HepG2 (cell line): Measurements from ENCODE around the gene CLDN19. TPM values are rescaled to one million over a fixed set of nuclear protein-coding genes. Genes with fewer than 3 reads are reported as not detected.

Experiments
- ATAC-seq: fragments of 200-7000 bp; cut with Tn5 transposase; 3 replicates; pipeline ENCODE4 v1.9.1; 2020; ENCODE audit warnings: mild to moderate bottlenecking, moderate library complexity
- BruUV-seq: library from RNA; stranded (reverse); fragments of 400-500 nt; replicated peaks from 2 replicates; lab custom pipeline; 2021; lab: Mats Ljungman, UMichigan
- CTCF ChIA-PET: fragments of 300-600 bp; formaldehyde crosslinking; extraction: SDS; loops from one replicate; lab custom pipeline; 2021; ENCODE audit warnings: low total read pairs, inconsistent platforms, low intra/inter-chr PET ratio; lab: Yijun Ruan, JAX
- POLR2A ChIA-PET: fragments of 350-600 bp; sonication (Branson Sonifier 250); formaldehyde crosslinking; loops from one replicate; lab custom pipeline; 2020; ENCODE audit warnings: antibody characterized with exemption, inconsistent platforms; lab: Yijun Ruan, JAX
- DNase-seq: peaks from one replicate; pipeline ENCODE4 v3.0.0-alpha.2; 2015; ENCODE audit warnings: low spot score
- FAIRE-seq: peaks from 3 replicates; lab custom pipeline; 2011; peaks lifted over from hg19 to GRCh38; lab: Jason Lieb, UNC
- H2AFZ ChIP-seq: one replicate; pipeline ENCODE4 v1.6.1; 2011; ENCODE audit warnings: low read length, inconsistent platforms
- H3K27ac ChIP-seq: fragments of 300-600 bp; 3 replicates; pipeline ENCODE4 v1.8.0; 2011; ENCODE audit warnings: mixed run types, mild to moderate bottlenecking, mixed read lengths, low read length, inconsistent platforms; ENCODE audit not compliant: insufficient read depth; ENCODE audit errors: extremely low read length
- H3K27me3 ChIP-seq, 2 experiments: fragments of 200-600 bp in 1 of 2; 2 replicates in 1 of 2; 3 replicates in 1 of 2; pipeline versions ENCODE4 v1.6.0 to v1.8.0; 2011; ENCODE audit warnings: low read length in 2 of 2, mild to moderate bottlenecking in 2 of 2, moderate library complexity in 2 of 2, inconsistent platforms in 1 of 2; ENCODE audit not compliant: insufficient read depth in 2 of 2, control insufficient read depth in 1 of 2
- H3K36me3 ChIP-seq, 2 experiments: fragments of 200-600 bp in 1 of 2; replicated peaks in 1 of 2; 2 replicates in 1 of 2; 3 replicates in 1 of 2; pipeline versions ENCODE4 v1.5.1 to v1.8.0; 2011; ENCODE audit warnings: low read length in 2 of 2, inconsistent platforms in 1 of 2; ENCODE audit not compliant: insufficient read depth in 2 of 2, control insufficient read depth in 1 of 2
- H3K4me1 ChIP-seq: 2 replicates; pipeline ENCODE4 v1.5.1; 2012; ENCODE audit warnings: low read length, inconsistent platforms; ENCODE audit not compliant: insufficient read depth
- H3K4me2 ChIP-seq: 2 replicates; pipeline ENCODE4 v1.6.0; 2011; ENCODE audit warnings: low read depth, low read length, inconsistent platforms
- H3K4me3 ChIP-seq, 3 experiments: fragments of 200-600 bp in 1 of 3; sonication (generic), shearing (Covaris generic) in 1 of 3; replicated peaks in 1 of 3; 2 replicates each; pipeline ENCODE4 v1.5.1; 2011 to 2016; ENCODE audit warnings: low read length in 3 of 3, inconsistent platforms in 2 of 3, low read depth in 2 of 3, mild to moderate bottlenecking in 2 of 3, control low read depth in 1 of 3, mixed read lengths in 1 of 3; ENCODE audit not compliant: insufficient read depth in 1 of 3
- H3K79me2 ChIP-seq: one replicate; pipeline ENCODE4 v1.6.1; 2011; ENCODE audit warnings: low read length, inconsistent platforms; ENCODE audit not compliant: insufficient read depth
- H3K9ac ChIP-seq: 2 replicates; pipeline ENCODE4 v1.6.0; 2011; ENCODE audit warnings: mild to moderate bottlenecking, low read depth, low read length, inconsistent platforms; ENCODE audit not compliant: insufficient read depth
- H3K9me3 ChIP-seq: 2 replicates; pipeline ENCODE4 v1.5.1; 2012; ENCODE audit warnings: mild to moderate bottlenecking, low read length
- H4K20me1 ChIP-seq: 2 replicates; pipeline ENCODE4 v1.6.0; 2011; ENCODE audit warnings: inconsistent platforms, mild to moderate bottlenecking, low read length, moderate library complexity; ENCODE audit not compliant: insufficient read depth
- FIP1L1 ChIP-seq: fragments of 200-400 bp; formaldehyde crosslinking; IDR thresholded peaks from 2 replicates; pipeline ENCODE4 v1.6.1; 2018; ENCODE audit warnings: low read depth, mild to moderate bottlenecking, low read length, moderate library complexity, borderline replicate concordance; ENCODE audit not compliant: insufficient read depth
- FOXP4 ChIP-seq: sonication (generic); formaldehyde crosslinking; IDR thresholded peaks from 2 replicates; pipeline ENCODE4 v1.4.0; 2020; ENCODE audit warnings: missing genetic modification reagents
- HNRNPL ChIP-seq: fragments of 200-400 bp; formaldehyde crosslinking; IDR thresholded peaks from 2 replicates; pipeline ENCODE4 v1.6.1; 2017; ENCODE audit warnings: mild to moderate bottlenecking, low read depth, low read length
- KDM5A ChIP-seq: fragments of 200-600 bp; sonication (generic); IDR thresholded peaks from 2 replicates; pipeline ENCODE4 v1.7.0; 2018; ENCODE audit warnings: antibody characterized with exemption, mild to moderate bottlenecking, low read length, borderline replicate concordance
- MEIS2 ChIP-seq: sonication (generic); formaldehyde crosslinking; IDR thresholded peaks from 2 replicates; pipeline ENCODE4 v1.9.0; 2021; ENCODE audit warnings: mild to moderate bottlenecking, missing genetic modification reagents
- RBFOX2 ChIP-seq: fragments of 200-400 bp; formaldehyde crosslinking; IDR thresholded peaks from 2 replicates; pipeline ENCODE4 v1.6.1; 2017; ENCODE audit warnings: low read depth, mild to moderate bottlenecking, low read length
- TCF7L2 ChIP-seq: IDR thresholded peaks from 2 replicates; pipeline ENCODE4 v1.6.1; 2011; ENCODE audit warnings: mild to moderate bottlenecking, low read depth, low read length, moderate library complexity
- ZNF160 ChIP-seq: sonication (generic); formaldehyde crosslinking; IDR thresholded peaks from 2 replicates; pipeline ENCODE4 v1.8.0; 2022; ENCODE audit warnings: mild to moderate bottlenecking, inconsistent platforms, missing genetic modification reagents
- ZNF207 ChIP-seq: fragments of 450-650 bp; IDR thresholded peaks from 2 replicates; pipeline ENCODE4 v1.6.1; 2016; ENCODE audit warnings: antibody characterized with exemption, borderline replicate concordance
- ZNF230 ChIP-seq: sonication (generic); formaldehyde crosslinking; IDR thresholded peaks from 2 replicates; pipeline ENCODE4 v1.4.0; 2020; ENCODE audit warnings: mild to moderate bottlenecking, missing genetic modification reagents
- ZNF251 ChIP-seq: sonication (generic); formaldehyde crosslinking; IDR thresholded peaks from 2 replicates; pipeline ENCODE4 v1.9.0; 2021; ENCODE audit warnings: mild to moderate bottlenecking, missing genetic modification reagents
- ZNF850 ChIP-seq: sonication (generic); formaldehyde crosslinking; conservative IDR thresholded peaks from 2 replicates; pipeline ENCODE4 v1.9.0; 2021; ENCODE audit warnings: mild to moderate bottlenecking, missing genetic modification reagents
- WGBS: methylation state at CpG from one replicate; pipeline ENCODE4 v1.1.6; 2017; ENCODE audit warnings: low lambda C conversion rate; 5-methylcytosine and 5-hydroxymethylcytosine counted together
- in situ Hi-C: cut with HindIII; loops from 2 replicates; pipeline ENCODE4 v1.10.0; 2017; ENCODE audit warnings: low pct_unique_long_range_greater_than_20kb; ENCODE audit not compliant: extremely low pct_ligation_motif_present
- intact Hi-C: fragments of 100-400 bp; cut with micrococcal nuclease; formaldehyde crosslinking; loops from one replicate; pipeline ENCODE4 v1.10.0; 2022; ENCODE audit not compliant: unreplicated experiment
- polyA plus RNA-seq, 8 experiments: library from polyadenylated mRNA; depleted of rRNA in 3 of 8; stranded (reverse) in 7 of 8; unstranded in 1 of 8; fragments of >200 nt; fragmentation: Illumina TruSeq in 4 of 8; extraction: Trizol in 4 of 8; gene quantifications; 2 replicates each; pipeline versions ENCODE4 v1.2.1 to v1.2.3, GENCODE V29; 2011 to 2016; ENCODE audit warnings: low read depth in 4 of 8, missing spikeins in 1 of 8, mixed read lengths in 1 of 8; ENCODE audit not compliant: insufficient read depth in 1 of 8
- total RNA-seq, 5 experiments: library from RNA; depleted of rRNA; stranded (reverse); fragments of >200 nt; fragmentation: Illumina TruSeq; extraction: Trizol; gene quantifications; 2 replicates each; pipeline ENCODE4 v1.2.3, GENCODE V29; 2016; ENCODE audit warnings: low read depth in 1 of 5
- TF ChIP-seq, protein P1 (sequence below): sonication (generic); formaldehyde crosslinking; conservative IDR thresholded peaks from 2 replicates; pipeline ENCODE4 v1.4.0; 2020; ENCODE audit warnings: mild to moderate bottlenecking, missing genetic modification reagents, moderate library complexity
- TF ChIP-seq, protein P2 (sequence below): sonication (generic); formaldehyde crosslinking; IDR thresholded peaks from 2 replicates; pipeline ENCODE4 v1.5.0; 2020; ENCODE audit warnings: missing genetic modification reagents

Gene CLDN19
- total and polyA plus RNA-seq, 2 of the 13 experiments (the other 11 are each of a cell fraction or from before 2014, with no cell fraction given), result 5.0 to 7.6 TPM

DNA sequence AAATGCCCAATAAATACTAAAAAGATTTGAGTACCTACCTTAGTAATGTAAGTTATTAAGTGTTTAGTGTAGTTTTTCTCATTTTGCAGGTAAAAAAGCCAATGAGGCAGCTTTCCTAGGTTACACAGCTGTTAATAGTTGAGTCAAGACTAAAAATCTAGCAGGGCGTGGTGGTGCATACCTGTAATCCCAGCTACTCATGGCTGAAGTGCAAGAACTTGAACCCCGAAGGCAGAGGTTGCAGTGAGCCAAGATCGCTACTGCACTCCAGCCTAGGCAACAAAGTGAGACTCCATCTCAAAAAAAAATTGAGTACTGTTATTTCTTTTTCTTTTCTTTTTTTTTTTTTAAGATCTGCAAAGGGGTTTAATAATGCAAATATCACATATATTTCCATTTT is 50.1 kb downstream of the CLDN19 start (continued):
- TF ChIP-seq, protein P1, sequence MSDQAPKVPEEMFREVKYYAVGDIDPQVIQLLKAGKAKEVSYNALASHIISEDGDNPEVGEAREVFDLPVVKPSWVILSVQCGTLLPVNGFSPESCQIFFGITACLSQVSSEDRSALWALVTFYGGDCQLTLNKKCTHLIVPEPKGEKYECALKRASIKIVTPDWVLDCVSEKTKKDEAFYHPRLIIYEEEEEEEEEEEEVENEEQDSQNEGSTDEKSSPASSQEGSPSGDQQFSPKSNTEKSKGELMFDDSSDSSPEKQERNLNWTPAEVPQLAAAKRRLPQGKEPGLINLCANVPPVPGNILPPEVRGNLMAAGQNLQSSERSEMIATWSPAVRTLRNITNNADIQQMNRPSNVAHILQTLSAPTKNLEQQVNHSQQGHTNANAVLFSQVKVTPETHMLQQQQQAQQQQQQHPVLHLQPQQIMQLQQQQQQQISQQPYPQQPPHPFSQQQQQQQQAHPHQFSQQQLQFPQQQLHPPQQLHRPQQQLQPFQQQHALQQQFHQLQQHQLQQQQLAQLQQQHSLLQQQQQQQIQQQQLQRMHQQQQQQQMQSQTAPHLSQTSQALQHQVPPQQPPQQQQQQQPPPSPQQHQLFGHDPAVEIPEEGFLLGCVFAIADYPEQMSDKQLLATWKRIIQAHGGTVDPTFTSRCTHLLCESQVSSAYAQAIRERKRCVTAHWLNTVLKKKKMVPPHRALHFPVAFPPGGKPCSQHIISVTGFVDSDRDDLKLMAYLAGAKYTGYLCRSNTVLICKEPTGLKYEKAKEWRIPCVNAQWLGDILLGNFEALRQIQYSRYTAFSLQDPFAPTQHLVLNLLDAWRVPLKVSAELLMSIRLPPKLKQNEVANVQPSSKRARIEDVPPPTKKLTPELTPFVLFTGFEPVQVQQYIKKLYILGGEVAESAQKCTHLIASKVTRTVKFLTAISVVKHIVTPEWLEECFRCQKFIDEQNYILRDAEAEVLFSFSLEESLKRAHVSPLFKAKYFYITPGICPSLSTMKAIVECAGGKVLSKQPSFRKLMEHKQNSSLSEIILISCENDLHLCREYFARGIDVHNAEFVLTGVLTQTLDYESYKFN (CRISPR knock-in tag), result no peak

- H3K9me3 ChIP-seq, result no peaks in the 10 kb centered on the region
- in situ Hi-C loops (no loop called here), intact Hi-C loops (no loop called here)
- H2AFZ ChIP-seq, result no peak overlapping the region
- POLR2A ChIA-PET, result interaction anchor here (1.1 kb wide), 1 partner anchor 80 kb away, joined by 3 read pairs; the partner anchor contains the start of genes C1orf50 and P3H1
- no peak overlapping the region; the same call in 1 of the 2 replicates for H3K9ac ChIP-seq
- no peak for DNase-seq
- H3K79me2 ChIP-seq, result peaks cover 89% of the 10 kb centered on the region
- 87% methylated on average over 4 of the region's 4 CpGs for WGBS
- TF ChIP-seq HNRNPL (no peak), ZNF230 (CRISPR knock-in tag) (no peak), ZNF251 (no peak), MEIS2 (CRISPR knock-in tag) (no peak), ZNF160 (no peak), KDM5A (no peak), RBFOX2 (no peak), FIP1L1 (no peak), ZNF850 (no peak), TCF7L2 (no peak), FOXP4 (no peak), ZNF207 (no peak)
- TF ChIP-seq, protein P2, sequence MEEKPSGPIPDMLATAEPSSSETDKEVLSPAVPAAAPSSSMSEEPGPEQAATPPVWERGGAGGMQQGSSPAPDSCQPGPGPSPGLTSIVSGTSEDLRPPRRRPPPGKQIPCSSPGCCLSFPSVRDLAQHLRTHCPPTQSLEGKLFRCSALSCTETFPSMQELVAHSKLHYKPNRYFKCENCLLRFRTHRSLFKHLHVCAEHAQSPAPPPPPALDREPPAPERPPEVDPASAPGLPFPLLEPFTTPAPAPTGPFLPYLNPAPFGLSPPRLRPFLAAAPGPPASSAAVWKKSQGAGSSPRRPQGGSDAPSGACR (CRISPR knock-in tag), result no peak
- FAIRE-seq, result no peak
- CTCF ChIA-PET, result no interaction called here
- peaks cover 74% of the 10 kb centered on the region for H3K4me1 ChIP-seq
- no peak for ATAC-seq
- no TSS peak for BruUV-seq
- H3K4me2 ChIP-seq, result peak overlapping the region; percentile 99
- no peak overlapping the region for H3K27ac ChIP-seq
- H4K20me1 ChIP-seq, result peaks cover 82% of the 10 kb centered on the region
- no peaks in the 10 kb centered on the region; a peak in 1 of 5 replicates for H3K27me3 ChIP-seq
- H3K36me3 ChIP-seq, result peaks cover 10 to 17% of the 10 kb centered on the region in 2 experiments; a peak in 4 of 5 replicates
- H3K4me3 ChIP-seq, result peak overlapping the region in 2 of 3 experiments; percentile 9 to 87; a peak in 3 of 6 replicates
Measured at GRCh38 chr1:42686418-42686817, 53.6 kb downstream of the CLDN19 start.
